HG02588 (cell line): ENCODE results near the gene RICTOR.

Experiments used
- ATAC-seq: cut with Tn5 transposase; IDR thresholded peaks from one replicate; pipeline ENCODE4 v1.9.1; 2021; ENCODE audit warnings: mild to moderate bottlenecking, moderate library complexity; ENCODE audit not compliant: unreplicated experiment

The RICTOR gene

DNA sequence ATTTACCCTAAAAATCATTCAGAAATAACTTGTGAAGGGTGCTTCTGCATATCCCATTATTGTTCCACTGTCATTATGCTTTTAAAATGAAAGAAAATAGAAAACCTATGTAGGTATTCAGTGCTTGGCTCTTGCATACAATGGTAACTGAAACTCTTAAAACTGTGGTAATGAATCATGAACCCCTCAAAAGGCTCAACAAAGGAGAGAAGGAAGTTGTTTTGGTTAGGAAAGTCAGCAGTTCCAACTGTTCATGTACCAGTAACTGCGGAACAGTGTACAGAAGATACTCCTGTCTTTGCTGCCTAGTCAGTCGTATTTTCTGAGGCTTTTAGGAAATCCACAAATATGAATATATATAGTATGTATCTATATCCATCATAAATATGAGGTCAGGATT, 132.3 kb downstream of the RICTOR start:
- no peak for ATAC-seq

GRCh38 chr5:38940230-38940858, 133.9 kb downstream of the RICTOR start:
- no peak for ATAC-seq

GRCh38 chr5:38938973-38939372, 135.2 kb downstream of the RICTOR start:
- no peak for ATAC-seq

DNA sequence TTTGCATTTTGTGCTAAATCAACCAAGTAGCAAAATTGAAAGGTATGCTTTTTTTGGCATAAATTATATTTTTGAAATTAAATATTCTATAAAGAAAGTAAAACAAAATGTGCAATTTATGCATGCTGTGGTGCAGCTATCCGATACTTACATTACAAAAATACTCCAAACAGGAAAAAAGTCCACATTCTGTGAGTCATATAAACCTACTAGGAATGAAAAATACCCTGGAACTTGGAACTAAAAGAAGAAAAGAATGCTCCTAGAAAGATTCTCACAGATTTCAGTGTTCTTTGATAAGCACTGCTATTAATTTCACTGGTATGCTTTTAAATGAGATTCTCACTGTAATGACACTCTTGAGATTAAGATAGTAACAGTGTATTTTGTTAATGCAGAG, 135.8 kb downstream of the RICTOR start:
- ATAC-seq = no peak

GRCh38 chr5:38936269-38936668, 137.9 kb downstream of the RICTOR start:
- no peak for ATAC-seq

- ATAC-seq = no peak
Measured at GRCh38 chr5:38935437-38935836, 138.8 kb downstream of the RICTOR start.

DNA sequence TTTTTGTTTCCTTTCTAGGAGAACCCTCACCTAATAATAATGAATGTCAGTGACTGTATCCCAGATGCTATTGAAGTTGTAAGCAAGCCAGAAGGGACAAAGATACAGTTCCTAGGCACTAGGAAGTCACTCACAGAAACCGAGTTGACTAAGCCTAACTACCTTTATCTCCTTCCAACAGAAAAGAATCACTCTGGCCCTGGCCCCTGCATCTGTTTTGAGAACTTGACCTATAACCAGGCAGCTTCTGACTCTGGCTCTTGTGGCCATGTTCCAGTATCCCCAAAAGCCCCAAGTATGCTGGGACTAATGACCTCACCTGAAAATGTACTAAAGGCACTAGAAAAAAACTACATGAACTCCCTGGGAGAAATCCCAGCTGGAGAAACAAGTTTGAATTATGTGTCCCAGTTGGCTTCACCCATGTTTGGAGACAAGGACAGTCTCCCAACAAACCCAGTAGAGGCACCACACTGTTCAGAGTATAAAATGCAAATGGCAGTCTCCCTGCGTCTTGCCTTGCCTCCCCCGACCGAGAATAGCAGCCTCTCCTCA, 141.3 kb downstream of the RICTOR start:
- no peak for ATAC-seq

- ATAC-seq = no peak
Measured at GRCh38 chr5:38931731-38932130, 142.5 kb downstream of the RICTOR start.

- no peak for ATAC-seq
Measured at GRCh38 chr5:38929838-38930237, 144.4 kb downstream of the RICTOR start.

DNA sequence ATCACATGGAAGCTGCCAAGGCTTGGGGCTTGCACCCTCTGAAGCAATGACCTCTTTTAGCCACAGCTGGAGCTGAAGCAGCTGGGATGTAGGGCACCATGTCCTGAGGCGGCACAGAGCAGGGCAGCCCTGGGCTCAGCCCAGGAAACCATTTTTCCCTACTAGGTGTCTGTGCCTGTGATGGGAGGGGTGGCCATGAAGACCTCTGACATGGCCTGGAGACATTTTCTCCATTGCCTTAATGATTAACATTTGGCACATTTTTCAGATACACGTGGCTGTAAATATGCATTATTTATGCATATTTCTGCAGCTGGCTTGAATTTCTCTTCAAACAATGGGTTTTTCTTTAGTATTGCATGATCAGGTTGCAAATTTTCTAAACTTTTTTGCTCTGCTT, 146.7 kb downstream of the RICTOR start:
- ATAC-seq = no peak

- ATAC-seq = no peak
Measured at GRCh38 chr5:38926121-38926520, 148.1 kb downstream of the RICTOR start.

DNA sequence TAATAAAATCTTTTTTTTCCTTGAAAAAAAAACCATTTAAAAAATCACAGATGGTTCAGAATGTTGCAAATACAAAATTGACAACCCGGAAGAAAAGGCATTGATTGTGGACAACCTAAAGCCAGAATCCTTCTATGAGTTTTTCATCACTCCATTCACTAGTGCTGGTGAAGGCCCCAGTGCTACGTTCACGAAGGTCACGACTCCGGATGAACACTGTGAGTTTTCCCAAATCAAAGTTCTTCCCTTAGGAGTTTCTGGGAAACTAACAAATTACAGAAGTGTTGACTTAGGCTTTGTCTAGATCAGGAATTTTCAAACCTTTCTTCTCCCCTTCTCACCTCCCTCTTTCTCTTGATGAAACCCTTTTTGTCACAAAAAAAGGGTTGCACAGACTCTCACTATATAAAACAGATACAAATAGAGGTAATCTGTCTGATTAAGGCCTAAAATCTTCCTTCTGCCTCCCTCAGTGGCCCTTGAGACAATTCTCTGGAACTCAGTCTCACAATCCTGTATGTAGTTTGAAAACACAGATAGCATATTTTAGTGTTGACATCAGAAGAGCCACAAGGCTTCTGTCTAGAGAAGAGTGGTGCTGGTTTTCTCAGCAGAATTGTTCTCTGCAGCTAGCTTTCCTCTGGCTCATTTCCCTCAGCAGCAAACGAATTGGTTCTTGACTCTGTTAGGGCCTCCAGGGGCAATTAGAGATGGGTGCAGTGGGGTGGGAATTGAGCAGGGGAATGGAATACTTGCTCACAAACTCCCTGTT, 148.9 kb downstream of the RICTOR start:
- ATAC-seq = no peak

- no peak for ATAC-seq
Measured at GRCh38 chr5:38923661-38924451, 150.3 kb downstream of the RICTOR start.

DNA sequence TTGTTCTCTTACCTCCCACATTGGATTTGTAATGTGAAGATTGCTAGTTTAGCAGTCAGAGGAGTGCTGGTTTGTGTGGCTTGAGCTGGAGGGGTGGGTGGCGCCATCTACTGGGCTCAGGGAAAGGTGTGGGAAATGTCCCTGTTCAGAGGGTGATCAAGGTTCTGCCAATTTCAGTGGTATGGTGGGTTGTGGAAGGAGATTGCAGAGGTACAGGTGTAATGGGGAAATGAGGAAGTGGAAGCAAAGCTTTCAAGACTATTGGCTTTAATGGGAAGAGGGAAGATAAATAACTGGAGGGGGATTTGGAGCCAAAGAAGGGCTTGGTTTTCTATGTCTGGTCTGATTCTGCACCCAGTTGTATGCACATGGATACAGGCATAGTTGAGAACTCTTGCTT, 152.0 kb downstream of the RICTOR start:
- peak; percentile 74 for ATAC-seq

DNA sequence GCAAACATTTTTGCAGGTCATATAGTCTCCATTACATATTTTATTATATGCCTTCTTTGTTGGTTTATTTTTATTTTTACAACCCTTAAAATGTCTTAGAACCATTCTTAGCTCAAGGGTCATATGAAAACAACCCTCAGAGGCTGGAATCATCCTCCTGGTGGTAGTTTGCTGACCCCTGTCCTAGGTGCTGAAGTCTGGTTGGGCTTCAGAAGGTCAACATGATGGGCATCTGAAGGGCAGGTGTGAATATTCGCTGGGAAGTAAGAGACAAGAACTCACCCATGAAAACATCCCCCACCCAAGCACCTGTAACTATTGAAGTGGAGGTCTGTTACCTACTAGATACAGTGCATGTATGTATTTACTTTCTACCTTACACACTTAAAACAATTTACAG, 153.0 kb downstream of the RICTOR start:
- no peak for ATAC-seq

DNA sequence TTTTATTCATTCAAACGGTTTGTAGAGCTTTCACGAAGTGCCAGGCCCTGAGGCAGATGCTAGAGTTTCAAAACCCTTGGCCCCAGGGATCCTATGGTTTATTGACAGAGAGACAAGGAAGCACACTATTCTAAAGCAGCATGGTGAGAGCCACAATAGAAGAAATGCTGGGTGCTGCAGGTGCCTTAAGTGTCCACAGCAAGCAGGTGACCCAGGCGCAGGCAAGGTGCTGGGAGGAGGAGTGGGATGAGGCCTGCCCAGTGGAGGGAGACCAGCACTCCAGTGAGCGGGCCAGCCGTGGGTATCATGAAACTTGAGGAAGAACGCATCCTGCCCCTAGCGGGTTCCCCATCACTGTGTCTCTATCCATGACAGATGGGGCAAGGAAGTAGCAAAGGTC, 157.4 kb downstream of the RICTOR start:
- ATAC-seq = no peak

- no peak for ATAC-seq
Measured at GRCh38 chr5:38913714-38914113, 160.5 kb downstream of the RICTOR start.

GRCh38 chr5:38911933-38912332, 162.3 kb downstream of the RICTOR start:
- ATAC-seq = no peak

DNA sequence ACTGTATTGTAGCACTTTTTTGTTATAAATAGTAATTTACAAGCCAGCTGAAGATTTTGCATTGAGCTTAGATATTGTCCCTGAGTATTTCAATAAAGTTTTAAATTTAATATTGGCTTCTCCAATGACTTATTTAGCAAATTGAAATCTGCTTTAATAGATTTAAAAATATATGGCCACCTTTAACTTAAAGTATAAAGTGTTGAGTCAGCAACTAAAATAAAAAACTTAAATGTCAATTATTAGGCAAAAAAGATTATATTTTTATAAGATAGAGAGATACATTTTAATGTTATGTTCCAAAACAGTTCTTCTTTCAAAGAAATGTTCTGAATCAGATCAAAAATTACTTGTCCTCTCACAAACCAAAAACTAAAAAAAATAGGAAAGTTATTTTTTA, 167.7 kb downstream of the RICTOR start:
- no peak for ATAC-seq

DNA sequence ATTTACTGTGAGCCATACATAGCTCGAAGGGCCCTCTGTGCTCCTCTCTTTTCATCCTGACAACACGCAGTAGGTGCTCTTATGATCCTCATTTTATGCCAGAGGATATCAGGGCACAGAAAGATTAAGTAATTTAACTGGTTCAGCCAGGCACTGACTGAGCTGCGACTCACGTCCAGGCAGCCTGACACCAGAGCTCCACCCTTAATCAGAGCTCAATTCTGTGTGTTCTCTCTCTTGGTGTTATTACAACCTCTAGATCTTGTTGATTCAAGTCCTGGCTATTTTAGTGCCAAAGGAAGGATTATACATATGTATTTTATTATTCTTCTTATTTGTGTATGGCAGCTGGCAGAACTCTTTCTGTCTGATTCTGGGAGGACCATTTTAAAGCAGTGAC, 168.7 kb downstream of the RICTOR start:
- no peak for ATAC-seq

DNA sequence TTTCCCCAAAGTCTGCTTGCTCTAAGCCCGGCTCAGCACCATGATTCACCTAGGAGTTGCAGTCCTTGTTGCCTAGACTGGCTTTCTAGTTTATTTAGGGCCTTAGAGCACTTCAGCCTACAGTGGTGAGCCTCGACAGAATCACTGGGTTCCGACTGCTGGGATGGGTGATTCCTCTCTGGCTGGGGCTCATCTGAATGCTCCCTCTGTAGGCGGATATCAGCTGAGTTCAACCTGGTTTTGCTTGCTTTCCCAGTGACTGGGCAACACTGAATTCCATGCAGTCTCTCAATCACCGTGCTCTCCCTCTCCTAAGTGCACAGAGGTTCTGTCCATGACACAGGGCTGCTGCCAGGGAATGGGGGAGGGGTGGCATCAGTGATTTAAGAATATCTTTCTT, 174.3 kb downstream of the RICTOR start:
- no peak for ATAC-seq

GRCh38 chr5:38896760-38897159, 177.4 kb downstream of the RICTOR start:
- ATAC-seq = no peak
